ENCODE data around the gene BAHCC1. TPM values are rescaled to one million over a fixed set of nuclear protein-coding genes. Genes with fewer than 3 reads are reported as not detected.
A peak's percentile ranks its signal among the peaks of the same experiment; 100 is the strongest.

The BAHCC1 gene
- total and polyA plus RNA-seq, 2 of the 8 experiments (the other 6 are each of a cell fraction or from before 2014, with no cell fraction given): 0.26 to 0.58 TPM

DNA sequence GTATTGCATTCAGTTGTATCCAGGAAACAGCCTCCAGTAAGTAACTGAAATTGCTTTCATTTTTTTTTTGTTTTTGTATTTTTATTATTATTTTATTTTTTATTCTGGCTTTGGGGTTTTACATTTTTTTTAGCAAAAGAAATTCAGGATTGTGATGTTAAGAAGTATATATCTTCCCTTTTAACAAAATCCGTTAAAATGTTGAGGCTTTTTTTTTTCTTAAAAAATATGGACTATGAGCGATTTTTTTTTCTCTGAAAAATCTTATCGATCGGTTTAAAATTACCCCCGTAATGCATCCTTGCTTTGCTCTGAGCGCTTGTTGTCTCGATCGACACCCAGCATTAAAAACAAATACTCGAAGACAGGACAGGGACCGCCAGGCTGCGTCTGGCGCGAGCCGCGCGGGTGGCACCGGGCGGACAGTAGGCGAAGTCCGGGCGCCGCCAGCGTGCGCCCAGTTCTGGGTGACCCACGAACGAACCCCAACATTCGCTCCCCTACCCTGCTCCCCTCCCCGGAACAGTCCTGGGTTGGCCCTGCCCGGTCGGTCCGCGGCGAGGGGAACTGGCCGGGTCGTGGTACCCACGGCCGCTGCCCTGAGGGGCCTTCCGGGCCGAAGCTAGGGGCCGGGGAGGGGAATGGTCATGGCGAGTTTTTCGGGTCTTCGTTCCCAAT, 482 bp downstream of the BAHCC1 start:
- Histone ChIP-seq H3K27me3 (replicated peaks in 1 of 4; ENCODE audit: control insufficient read depth in 3 of 4, extremely low read depth in 1 of 4, insufficient read depth in 3 of 4, low read length in 3 of 4) (peaks cover 43 to 62% (median 55%) of the 10 kb centered on the region in 4 experiments; a peak in 6 of 7 replicates), H3K14ac (ENCODE audit: insufficient read length) (no peak overlapping the region), H3K79me1 (ENCODE audit: low read depth, low read length) (no peaks in the 10 kb centered on the region), H2BK5ac (ENCODE audit: low read depth, low read length) (no peak overlapping the region), H3K4ac (replicated peaks; ENCODE audit: insufficient read length, low read depth, low read length) (no peak overlapping the region), H3K79me2 (ENCODE audit: control insufficient read depth in 1 of 2, insufficient read depth in 2 of 2, low read length in 2 of 2) (no peaks in the 10 kb centered on the region), H4K8ac (ENCODE audit: extremely low read depth, insufficient read depth, low read length) (peak overlapping the region; percentile 82; the same call in 1 of the 2 replicates), H2AFZ (ENCODE audit: low read length) (no peak overlapping the region), H3K9me3 (ENCODE audit: insufficient read depth in 2 of 2, low read depth in 1 of 2, low read length in 1 of 2) (no peaks in the 10 kb centered on the region), H3K4me3 (ENCODE audit: extremely low read depth in 1 of 4, insufficient read depth in 2 of 4, low read depth in 3 of 4, low read length in 4 of 4) (peak overlapping the region; percentile 37 to 65 (median 47)), H2BK20ac (ENCODE audit: low read length) (no peak overlapping the region), H3K27ac (ENCODE audit: low read depth, low read length) (no peak overlapping the region), H3K4me1 (replicated peaks in 1 of 4; ENCODE audit: control insufficient read depth in 3 of 4, insufficient read depth in 4 of 4, low read length in 3 of 4) (peaks cover 6 to 34% (median 25%) of the 10 kb centered on the region in 4 experiments), H2BK12ac (ENCODE audit: low read depth, low read length) (no peak overlapping the region), H2BK120ac (replicated peaks; ENCODE audit: low read depth, low read length) (peak overlapping the region; percentile 33), H4K91ac (replicated peaks; ENCODE audit: insufficient read length, low read length) (peak overlapping the region; percentile 40), H2AK5ac (ENCODE audit: low read depth, low read length) (no peak overlapping the region), H3K18ac (ENCODE audit: extremely low read depth, low read length) (peak overlapping the region; percentile 87), H3K9ac (replicated peaks in 1 of 4; ENCODE audit: extremely low read depth in 1 of 4, low read depth in 3 of 4, low read length in 3 of 4) (peak overlapping the region in 2 of 4 experiments; percentile 29 to 42; a peak in 3 of 7 replicates), H3K36me3 (ENCODE audit: control insufficient read depth in 2 of 4, insufficient read depth in 4 of 4, low read length in 3 of 4) (no peaks in the 10 kb centered on the region; a peak in 1 of 8 replicates), H4K20me1 (replicated peaks in 1 of 2; ENCODE audit: control insufficient read depth in 1 of 2, insufficient read depth in 2 of 2, low read length in 2 of 2) (peaks cover 7 to 12% of the 10 kb centered on the region in 2 experiments), H3K56ac (replicated peaks; ENCODE audit: insufficient read length, low read depth, low read length) (peak overlapping the region; percentile 46), H4K5ac (ENCODE audit: insufficient read length, low read depth, low read length) (no peak overlapping the region), H3K4me2 (ENCODE audit: insufficient read depth in 1 of 2, low read depth in 2 of 2, low read length in 2 of 2) (peak overlapping the region; percentile 76 to 92), H3K23me2 (ENCODE audit: low read depth, low read length) (peaks cover 31% of the 10 kb centered on the region), H3K23ac (ENCODE audit: insufficient read length) (no peak overlapping the region), H2BK15ac (ENCODE audit: low read length) (no peak overlapping the region)
- TF ChIP-seq GABPA (IDR thresholded peaks at IDR 0.05; ENCODE audit: borderline replicate concordance, insufficient read depth, low read length): no peak
- peak; percentile 78 for TF ChIP-seq RNF2 (IDR thresholded peaks at IDR 0.05; ENCODE audit: borderline replicate concordance, low read depth, low read length, missing control alignments, poor library complexity, severe bottlenecking)
- POLR2A ChIA-PET (ENCODE audit: partially characterized antibody): interaction anchor here (0.7 to 2.7 kb wide), 9 partner anchors 8 to 141 kb away, joined by 3 to 21 read pairs (median 7); partner anchors contain the start of gene ACTG1
- no peak for DNase-seq (ENCODE audit: low read depth in 1 of 2, low spot score in 2 of 2)
- 1% methylated on average over 41 of the region's 43 CpGs; no CpG with 5 or more reads in 1 of the 2 experiments for WGBS, 2 experiments (ENCODE audit: extremely low coverage in 1 of 2, insufficient coverage in 1 of 2, insufficient read length in 1 of 2, insufficient replicate concordance in 2 of 2, low coverage in 1 of 2, low lambda C conversion rate in 2 of 2, missing lambda C conversion rate in 1 of 2)
- CTCF ChIA-PET (ENCODE audit: partially characterized antibody): interaction anchor here (0.8 to 2.7 kb wide), 14 partner anchors 9 to 141 kb away, joined by 3 to 13 read pairs (median 4); no protein-coding TSS in a partner anchor
- no peak for FAIRE-seq

Measured in H1 (cell line).